GM10266 (cell line): ENCODE measurements around the gene ISCU.
"Not testable (repeated sequence)": the region's sequence is repeated elsewhere in the genome, so short reads cannot be mapped to it uniquely, and the experiment has no call there.

Experiments used
- DNase-seq: peaks from one replicate; pipeline ENCODE4 v3.0.0; 2012; ENCODE audit errors: extremely low spot score
- CTCF ChIP-seq: IDR thresholded peaks from 2 replicates; pipeline ENCODE4 v1.5.1; 2012; ENCODE audit warnings: mild to moderate bottlenecking, low read depth; ENCODE audit not compliant: control insufficient read depth, insufficient read depth; ENCODE audit errors: missing control alignments

Gene ISCU

GRCh38 chr12:108618079-108618952 lies 55.9 kb downstream of the ISCU start:
- peak; percentile 93 for TF ChIP-seq CTCF
- DNase-seq: peak; percentile 71

GRCh38 chr12:108618953-108619274 lies 56.5 kb downstream of the ISCU start:
- DNase-seq: not testable (repeated sequence)
